ENCODE data around the gene ERLEC1.

DNA sequence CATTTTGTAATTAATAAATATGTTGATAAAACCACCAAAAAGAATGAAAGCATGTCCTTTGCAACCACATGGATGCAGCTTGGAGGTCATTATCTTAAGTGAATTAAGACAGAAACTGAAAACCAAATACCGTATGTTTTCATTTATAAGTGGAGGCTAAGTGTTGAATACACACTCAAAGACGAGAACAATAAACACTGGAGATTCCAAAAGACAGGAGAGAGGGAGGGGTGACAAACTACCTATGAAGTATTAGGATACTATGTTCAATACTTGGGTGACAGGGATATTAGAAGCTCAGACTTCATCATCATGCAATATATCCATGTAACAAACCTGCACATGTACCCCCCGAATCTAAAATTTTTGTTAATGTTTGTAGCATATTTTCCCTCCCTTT lies 7.0 kb downstream of the ERLEC1 start:
- TF ChIP-seq, protein P1, sequence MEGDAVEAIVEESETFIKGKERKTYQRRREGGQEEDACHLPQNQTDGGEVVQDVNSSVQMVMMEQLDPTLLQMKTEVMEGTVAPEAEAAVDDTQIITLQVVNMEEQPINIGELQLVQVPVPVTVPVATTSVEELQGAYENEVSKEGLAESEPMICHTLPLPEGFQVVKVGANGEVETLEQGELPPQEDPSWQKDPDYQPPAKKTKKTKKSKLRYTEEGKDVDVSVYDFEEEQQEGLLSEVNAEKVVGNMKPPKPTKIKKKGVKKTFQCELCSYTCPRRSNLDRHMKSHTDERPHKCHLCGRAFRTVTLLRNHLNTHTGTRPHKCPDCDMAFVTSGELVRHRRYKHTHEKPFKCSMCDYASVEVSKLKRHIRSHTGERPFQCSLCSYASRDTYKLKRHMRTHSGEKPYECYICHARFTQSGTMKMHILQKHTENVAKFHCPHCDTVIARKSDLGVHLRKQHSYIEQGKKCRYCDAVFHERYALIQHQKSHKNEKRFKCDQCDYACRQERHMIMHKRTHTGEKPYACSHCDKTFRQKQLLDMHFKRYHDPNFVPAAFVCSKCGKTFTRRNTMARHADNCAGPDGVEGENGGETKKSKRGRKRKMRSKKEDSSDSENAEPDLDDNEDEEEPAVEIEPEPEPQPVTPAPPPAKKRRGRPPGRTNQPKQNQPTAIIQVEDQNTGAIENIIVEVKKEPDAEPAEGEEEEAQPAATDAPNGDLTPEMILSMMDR (IDR thresholded peaks at IDR 0.05), result no peak
- TF ChIP-seq POLR2A (IDR thresholded peaks at IDR 0.05), result no peak

Data from body of pancreas (tissue), 4 donors.